NCI-H774 (cell line): ENCODE measurements around the gene SH3RF3.

Source experiments
- DNase-seq: peaks from one replicate; lab custom pipeline; 2025; lab: John Stamatoyannopoulos, UW

The SH3RF3 gene

GRCh38 chr2:109287413-109287812 lies 158.4 kb downstream of the SH3RF3 start:
- DNase-seq: no peak

GRCh38 chr2:109287838-109288237 lies 158.8 kb downstream of the SH3RF3 start:
- DNase-seq: no peak

GRCh38 chr2:109288544-109289368 lies 159.8 kb downstream of the SH3RF3 start:
- DNase-seq: no peak

GRCh38 chr2:109289504-109290222 lies 160.7 kb downstream of the SH3RF3 start:
- DNase-seq: no peak

GRCh38 chr2:109290887-109291643 lies 162.1 kb downstream of the SH3RF3 start:
- DNase-seq: peak; percentile 58

- no peak for DNase-seq
Measured at GRCh38 chr2:109292386-109292785, 163.4 kb downstream of the SH3RF3 start.

- no peak for DNase-seq
Measured at GRCh38 chr2:109293663-109294062, 164.7 kb downstream of the SH3RF3 start.

- no peak for DNase-seq
Measured at GRCh38 chr2:109294523-109294922, 165.5 kb downstream of the SH3RF3 start.

GRCh38 chr2:109295070-109295780 lies 166.2 kb downstream of the SH3RF3 start:
- no peak for DNase-seq

- DNase-seq: no peak
Measured at GRCh38 chr2:109295781-109296117, 166.7 kb downstream of the SH3RF3 start.

- no peak for DNase-seq
Measured at GRCh38 chr2:109297566-109298490, 168.8 kb downstream of the SH3RF3 start.

- DNase-seq: no peak
Measured at GRCh38 chr2:109298851-109299250, 169.8 kb downstream of the SH3RF3 start.

- no peak for DNase-seq
Measured at GRCh38 chr2:109299536-109299935, 170.5 kb downstream of the SH3RF3 start.

GRCh38 chr2:109300582-109300981 lies 171.6 kb downstream of the SH3RF3 start:
- DNase-seq: no peak

GRCh38 chr2:109301746-109302145 lies 172.7 kb downstream of the SH3RF3 start:
- no peak for DNase-seq

GRCh38 chr2:109302319-109302718 lies 173.3 kb downstream of the SH3RF3 start:
- DNase-seq: no peak

GRCh38 chr2:109304242-109304641 lies 175.2 kb downstream of the SH3RF3 start:
- no peak for DNase-seq

GRCh38 chr2:109304731-109305470 lies 175.9 kb downstream of the SH3RF3 start:
- DNase-seq: no peak

GRCh38 chr2:109305490-109306167 lies 176.6 kb downstream of the SH3RF3 start:
- no peak for DNase-seq

GRCh38 chr2:109306190-109306589 lies 177.2 kb downstream of the SH3RF3 start:
- DNase-seq: no peak
